Stomach (tissue), 9 donors: ENCODE data around the gene IQGAP2. TPM values are rescaled to one million over a fixed set of nuclear protein-coding genes. Genes with fewer than 3 reads are reported as not detected.

Source experiments
- DNase-seq, 2 donors: peaks; one replicate each; pipeline versions ENCODE4 v3.0.0 to v3.0.0-alpha.2; 2013 to 2019
- H3K27ac ChIP-seq, 5 donors: fragments of 200-600 bp in 4 of 5; sonication (generic) in 4 of 5; one replicate each; pipeline ENCODE4 v1.5.1; 2013 to 2019; ENCODE audit warnings: mild to moderate bottlenecking in 1 of 5, moderate library complexity in 1 of 5
- H3K27me3 ChIP-seq, 3 donors: fragments of 200-600 bp; sonication (generic); one replicate each; pipeline ENCODE4 v1.5.1; 2017 to 2019; ENCODE audit warnings: mixed run types in 1 of 3
- H3K36me3 ChIP-seq, 4 donors: fragments of 200-600 bp; sonication (generic); 1 replicate in 3 of 4; 2 replicates in 1 of 4; pipeline ENCODE4 v1.5.1; 2016 to 2019
- H3K4me1 ChIP-seq, 4 donors: fragments of 200-600 bp; sonication (generic); one replicate each; pipeline ENCODE4 v1.5.1; 2016 to 2019
- H3K4me3 ChIP-seq, 4 donors: fragments of 200-600 bp; sonication (generic) in 3 of 4; one replicate each; pipeline ENCODE4 v1.5.1; 2016 to 2019; ENCODE audit warnings: mild to moderate bottlenecking in 1 of 4
- H3K9me3 ChIP-seq, 4 donors: fragments of 200-600 bp; sonication (generic); one replicate each; pipeline ENCODE4 v1.5.1; 2016 to 2019
- CTCF ChIP-seq, 7 experiments: fragments of 450-650 bp in 4 of 7; fragments of 200-600 bp in 3 of 7; sonication (generic) in 3 of 7; IDR thresholded peaks; one replicate each; pipeline ENCODE4 v1.5.1; 2016 to 2019; ENCODE audit warnings: antibody characterized with exemption in 7 of 7, control low read depth in 2 of 7, mild to moderate bottlenecking in 1 of 7
- EP300 ChIP-seq: sonication (generic); formaldehyde crosslinking; IDR thresholded peaks from one replicate; pipeline ENCODE4 v1.6.1; 2017; ENCODE audit warnings: antibody characterized with exemption
- POLR2A ChIP-seq, 4 donors: fragments of 450-650 bp; IDR thresholded peaks; one replicate each; pipeline ENCODE4 v1.6.1; 2016; ENCODE audit warnings: antibody characterized with exemption in 4 of 4, control low read depth in 2 of 4, mild to moderate bottlenecking in 1 of 4, moderate library complexity in 1 of 4
- POLR2AphosphoS5 ChIP-seq, 3 donors: sonication (generic); formaldehyde crosslinking; IDR thresholded peaks; one replicate each; pipeline ENCODE4 v1.6.1; 2016; ENCODE audit warnings: antibody characterized with exemption in 3 of 3
- WGBS, 5 donors: extraction: QIAGEN DNeasy Blood & Tissue Kit in 3 of 5; methylation state at CpG; one replicate each; pipeline versions ENCODE4 v1.1.5 to v1.1.7; 2013 to 2018; 5-methylcytosine and 5-hydroxymethylcytosine counted together
- intact Hi-C: fragments of 100-400 bp; cut with DNase I; formaldehyde crosslinking; loops from one replicate; pipeline ENCODE4 v1.15.1; 2023; ENCODE audit warnings: low total_unique reads
- polyA plus RNA-seq, 3 donors: library from polyadenylated mRNA; stranded (reverse); fragments of 200-250 nt; gene quantifications; one replicate each; pipeline ENCODE4 v1.2.3, GENCODE V29; 2013
- total RNA-seq, 5 donors: library from RNA; depleted of rRNA; stranded (reverse); fragments of >200 nt; gene quantifications; one replicate each; pipeline versions ENCODE4 v1.1.0 to v1.2.3, GENCODE V29; 2014 to 2016
- donor health status: healthy with polysubstance abuse.
- donor health status: Bipolar disorder and iron deficiency.
- donor health status: healthy.

IQGAP2 gene
- total and polyA plus RNA-seq, 8 donors, result 11.5 to 122 (median 42.1) TPM

GRCh38 chr5:76570153-76570552 is 167.1 kb downstream of the IQGAP2 start:
- Histone ChIP-seq H3K27me3 (no peaks in the 10 kb centered on the region), H3K36me3 (peaks cover 0 to under 1% (median 0%) of the 10 kb centered on the region in 4 donors), H3K4me3 (no peak overlapping the region), H3K9me3 (no peaks in the 10 kb centered on the region), H3K27ac (no peak overlapping the region), H3K4me1 (peaks cover 0 to 12% (median 4%) of the 10 kb centered on the region in 4 donors)
- intact Hi-C loops, result no loop called here
- no peak for TF ChIP-seq POLR2A (IDR thresholded peaks at IDR 0.05)
- TF ChIP-seq CTCF (IDR thresholded peaks at IDR 0.05), result no peak
- no peak for TF ChIP-seq EP300
- TF ChIP-seq POLR2AphosphoS5 (IDR thresholded peaks at IDR 0.05), result no peak
- DNase-seq, result no peak
- 73 to 79% (median 77%) methylated on average over 4 of the region's 4 CpGs for WGBS, 5 donors

- DNase-seq, result no peak
- no peak overlapping the region for H3K4me3 ChIP-seq
- H3K27me3 ChIP-seq, result no peaks in the 10 kb centered on the region
- no peaks in the 10 kb centered on the region for H3K9me3 ChIP-seq
- intact Hi-C loops, result no loop called here
- H3K4me1 ChIP-seq, result peaks cover 0 to 12% (median 4%) of the 10 kb centered on the region in 4 donors
- no peak overlapping the region for H3K27ac ChIP-seq
- TF ChIP-seq CTCF (IDR thresholded peaks at IDR 0.05) (no peak), POLR2A (IDR thresholded peaks at IDR 0.05) (no peak), EP300 (no peak), POLR2AphosphoS5 (IDR thresholded peaks at IDR 0.05) (no peak)
- peaks cover 0 to 5% (median 0%) of the 10 kb centered on the region in 4 donors for H3K36me3 ChIP-seq
Measured at GRCh38 chr5:76571559-76571958, 168.5 kb downstream of the IQGAP2 start.

- H3K4me1 ChIP-seq, result peaks cover 9 to 22% (median 10%) of the 10 kb centered on the region in 4 donors
- intact Hi-C loops, result no loop called here
- TF ChIP-seq EP300 (no peak), POLR2A (IDR thresholded peaks at IDR 0.05) (no peak), CTCF (IDR thresholded peaks at IDR 0.05) (no peak), POLR2AphosphoS5 (IDR thresholded peaks at IDR 0.05) (no peak)
- peaks cover 0 to 5% (median 0%) of the 10 kb centered on the region in 4 donors for H3K36me3 ChIP-seq
- H3K27ac ChIP-seq, result no peak overlapping the region
- DNase-seq, result peak in 1 of 2 donors; percentile 25
- no peak overlapping the region for H3K4me3 ChIP-seq
- no peaks in the 10 kb centered on the region for H3K9me3 ChIP-seq
- no peaks in the 10 kb centered on the region for H3K27me3 ChIP-seq
Measured at GRCh38 chr5:76576450-76576849, 173.4 kb downstream of the IQGAP2 start.

- peaks cover 10 to 28% (median 13%) of the 10 kb centered on the region in 4 donors for H3K4me1 ChIP-seq
- H3K9me3 ChIP-seq, result no peaks in the 10 kb centered on the region
- peaks cover 0 to 5% (median 0%) of the 10 kb centered on the region in 4 donors for H3K36me3 ChIP-seq
- no peaks in the 10 kb centered on the region for H3K27me3 ChIP-seq
- no peak for TF ChIP-seq POLR2AphosphoS5 (IDR thresholded peaks at IDR 0.05)
- TF ChIP-seq CTCF (IDR thresholded peaks at IDR 0.05), result no peak
- TF ChIP-seq POLR2A (IDR thresholded peaks at IDR 0.05), result no peak
- no peak for TF ChIP-seq EP300
- H3K27ac ChIP-seq, result no peak overlapping the region
- no peak overlapping the region for H3K4me3 ChIP-seq
- intact Hi-C loops, result no loop called here
- WGBS, 5 donors, result 68 to 86% (median 75%) methylated on average over 4 of the region's 4 CpGs
- DNase-seq, result no peak
Measured at GRCh38 chr5:76576996-76577395, 173.9 kb downstream of the IQGAP2 start.
